Activated CD8-positive, alpha-beta T cell treated with anti-CD3 and anti-CD28 coated beads for 36 hours (primary cell): ENCODE results near the gene ACSF3. TPM values are rescaled to one million over a fixed set of nuclear protein-coding genes. Genes with fewer than 3 reads are reported as not detected.

ENCODE experiments used
- ATAC-seq: fragments of 200-7000 bp; cut with Tn5 transposase; one replicate; pipeline ENCODE4 v1.10.0; 2021; ENCODE audit warnings: mild to moderate bottlenecking, moderate library complexity
- CTCF ChIA-PET: fragments of 350-600 bp; sonication (Branson Sonifier 250); formaldehyde crosslinking; loops from one replicate; lab custom pipeline; 2021; ENCODE audit warnings: antibody characterized with exemption; lab: Charles Lee
- POLR2A ChIA-PET: fragments of 350-600 bp; sonication (Branson Sonifier 250); formaldehyde crosslinking; loops from one replicate; lab custom pipeline; 2021; ENCODE audit warnings: antibody characterized with exemption; lab: Charles Lee
- DNase-seq: peaks from one replicate; pipeline ENCODE4 v3.0.0-alpha.2; 2020
- H3K27ac Mint-ChIP-seq: one replicate; pipeline ENCODE4 v1.8.0; 2021; ENCODE audit warnings: mild to moderate bottlenecking, mixed read lengths
- H3K27me3 Mint-ChIP-seq: one replicate; pipeline ENCODE4 v1.8.0; 2021; ENCODE audit warnings: mixed read lengths
- H3K36me3 Mint-ChIP-seq: one replicate; pipeline ENCODE4 v1.8.0; 2021; ENCODE audit warnings: low read depth, mixed read lengths
- H3K4me1 Mint-ChIP-seq: one replicate; pipeline ENCODE4 v1.8.0; 2021; ENCODE audit warnings: low read depth, mixed read lengths
- H3K4me3 Mint-ChIP-seq: one replicate; pipeline ENCODE4 v1.8.0; 2021; ENCODE audit warnings: mild to moderate bottlenecking, moderate library complexity, mixed read lengths
- H3K9me3 Mint-ChIP-seq: one replicate; pipeline ENCODE4 v1.8.0; 2021; ENCODE audit warnings: mixed read lengths
- intact Hi-C: fragments of 100-400 bp; cut with micrococcal nuclease; formaldehyde crosslinking; loops from one replicate; pipeline ENCODE4 v1.10.0; 2022
- total RNA-seq, 2 experiments: library from RNA; stranded (reverse); gene quantifications; one replicate each; pipeline ENCODE4 v1.2.3, GENCODE V29; 2021
- TF ChIP-seq, protein P1 (sequence below): fragments of 200-600 bp; IDR thresholded peaks from one replicate; pipeline ENCODE4 v1.8.0; 2022; ENCODE audit warnings: antibody characterized with exemption, mild to moderate bottlenecking

The ACSF3 gene
- total RNA-seq, 2 experiments from 2014 or later, result 44.6 to 45.9 TPM

- Mint-ChIP-seq H3K4me1 (no peaks in the 10 kb centered on the region), H3K36me3 (no peaks in the 10 kb centered on the region), H3K27me3 (no peaks in the 10 kb centered on the region), H3K27ac (no peak overlapping the region), H3K4me3 (no peak overlapping the region), H3K9me3 (peaks cover 3% of the 10 kb centered on the region)
- DNase-seq (no peak), ATAC-seq (no peak)
- intact Hi-C loops, result no loop called here
- ChIA-PET CTCF (no interaction called here), POLR2A (no interaction called here)
- TF ChIP-seq, protein P1, sequence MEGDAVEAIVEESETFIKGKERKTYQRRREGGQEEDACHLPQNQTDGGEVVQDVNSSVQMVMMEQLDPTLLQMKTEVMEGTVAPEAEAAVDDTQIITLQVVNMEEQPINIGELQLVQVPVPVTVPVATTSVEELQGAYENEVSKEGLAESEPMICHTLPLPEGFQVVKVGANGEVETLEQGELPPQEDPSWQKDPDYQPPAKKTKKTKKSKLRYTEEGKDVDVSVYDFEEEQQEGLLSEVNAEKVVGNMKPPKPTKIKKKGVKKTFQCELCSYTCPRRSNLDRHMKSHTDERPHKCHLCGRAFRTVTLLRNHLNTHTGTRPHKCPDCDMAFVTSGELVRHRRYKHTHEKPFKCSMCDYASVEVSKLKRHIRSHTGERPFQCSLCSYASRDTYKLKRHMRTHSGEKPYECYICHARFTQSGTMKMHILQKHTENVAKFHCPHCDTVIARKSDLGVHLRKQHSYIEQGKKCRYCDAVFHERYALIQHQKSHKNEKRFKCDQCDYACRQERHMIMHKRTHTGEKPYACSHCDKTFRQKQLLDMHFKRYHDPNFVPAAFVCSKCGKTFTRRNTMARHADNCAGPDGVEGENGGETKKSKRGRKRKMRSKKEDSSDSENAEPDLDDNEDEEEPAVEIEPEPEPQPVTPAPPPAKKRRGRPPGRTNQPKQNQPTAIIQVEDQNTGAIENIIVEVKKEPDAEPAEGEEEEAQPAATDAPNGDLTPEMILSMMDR, result no peak
Observed at GRCh38 chr16:89049484-89050118, 44.1 kb upstream of the ACSF3 start.

DNA sequence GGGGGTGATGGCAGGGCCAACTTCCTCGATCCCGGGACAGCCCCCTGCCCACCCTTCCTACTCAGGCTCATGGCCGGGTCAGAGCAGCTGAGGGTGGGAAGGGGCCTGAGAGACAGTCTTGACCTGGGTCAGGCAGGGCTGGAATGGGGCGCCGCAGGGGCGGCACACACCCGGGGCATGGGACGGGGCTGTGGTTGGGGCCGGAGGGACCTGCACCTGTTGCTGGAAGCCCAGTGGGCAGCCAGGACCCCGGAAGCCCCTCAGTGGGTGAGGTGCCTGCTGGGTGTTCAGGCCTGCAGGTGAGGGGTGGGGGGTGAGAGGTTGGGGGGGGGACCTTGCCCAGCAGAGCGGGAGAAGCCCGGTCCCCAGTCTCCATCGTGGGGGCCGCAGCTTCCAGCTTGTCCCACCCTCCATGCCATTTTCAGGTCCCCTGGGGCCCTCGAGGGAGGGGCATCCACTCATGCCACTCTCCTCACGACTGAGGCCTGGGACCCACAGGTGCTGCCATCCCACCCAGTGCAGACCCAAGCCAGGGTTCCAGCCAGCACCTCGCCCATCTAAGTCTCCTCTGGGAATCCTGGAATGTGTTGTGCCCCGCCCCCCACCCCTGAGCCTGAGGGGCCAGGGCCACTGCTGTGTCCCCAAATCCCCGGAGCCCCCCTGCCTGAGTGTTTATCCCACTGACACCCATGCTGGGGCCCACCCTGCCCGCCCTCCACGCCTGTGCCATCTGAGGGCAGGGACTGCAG lies 43.4 kb upstream of the ACSF3 start:
- H3K27ac Mint-ChIP-seq, result no peak overlapping the region
- ATAC-seq, result no peak
- POLR2A ChIA-PET, result no interaction called here

DNA sequence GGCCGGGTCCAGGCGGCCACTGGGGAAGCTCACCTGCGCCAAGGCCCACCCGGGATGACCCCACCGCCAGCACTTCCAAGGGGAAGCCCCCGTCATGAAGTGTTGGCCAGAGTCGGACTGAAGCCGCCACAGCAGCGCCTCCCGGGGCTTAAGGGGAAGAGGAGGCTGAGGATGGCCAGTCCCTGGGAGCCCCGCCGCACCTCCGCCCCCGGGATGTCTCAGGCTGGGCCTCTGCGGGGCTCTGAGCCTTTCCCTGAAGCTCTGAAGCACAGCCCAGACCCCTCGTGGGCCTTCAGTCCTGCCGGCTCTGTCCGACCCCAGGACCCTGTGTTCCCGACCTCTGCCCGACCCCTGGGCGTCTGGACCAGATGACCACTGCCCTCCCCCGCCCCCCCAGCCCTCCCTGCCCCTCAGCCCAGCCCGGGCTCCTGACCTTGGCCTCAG lies 42.8 kb upstream of the ACSF3 start:
- H3K36me3 Mint-ChIP-seq, result no peaks in the 10 kb centered on the region
- no peak overlapping the region for H3K27ac Mint-ChIP-seq
- ATAC-seq, result no peak
- intact Hi-C loops, result no loop called here
- TF ChIP-seq, protein P1, result no peak
- ChIA-PET CTCF (no interaction called here), POLR2A (no interaction called here)
- no peak for DNase-seq
- no peak overlapping the region for H3K4me3 Mint-ChIP-seq
- no peaks in the 10 kb centered on the region for H3K27me3 Mint-ChIP-seq
- H3K4me1 Mint-ChIP-seq, result no peaks in the 10 kb centered on the region
- peaks cover 2% of the 10 kb centered on the region for H3K9me3 Mint-ChIP-seq

More for the DNA sequence above, 43.4 kb upstream of the ACSF3 start:
- DNase-seq, result no peak
- Mint-ChIP-seq H3K4me1 (no peaks in the 10 kb centered on the region), H3K4me3 (no peak overlapping the region), H3K27me3 (no peaks in the 10 kb centered on the region), H3K36me3 (no peaks in the 10 kb centered on the region), H3K9me3 (peaks cover 3% of the 10 kb centered on the region)
- CTCF ChIA-PET, result no interaction called here
- TF ChIP-seq, protein P1, result no peak
- intact Hi-C loops, result no loop called here

DNA sequence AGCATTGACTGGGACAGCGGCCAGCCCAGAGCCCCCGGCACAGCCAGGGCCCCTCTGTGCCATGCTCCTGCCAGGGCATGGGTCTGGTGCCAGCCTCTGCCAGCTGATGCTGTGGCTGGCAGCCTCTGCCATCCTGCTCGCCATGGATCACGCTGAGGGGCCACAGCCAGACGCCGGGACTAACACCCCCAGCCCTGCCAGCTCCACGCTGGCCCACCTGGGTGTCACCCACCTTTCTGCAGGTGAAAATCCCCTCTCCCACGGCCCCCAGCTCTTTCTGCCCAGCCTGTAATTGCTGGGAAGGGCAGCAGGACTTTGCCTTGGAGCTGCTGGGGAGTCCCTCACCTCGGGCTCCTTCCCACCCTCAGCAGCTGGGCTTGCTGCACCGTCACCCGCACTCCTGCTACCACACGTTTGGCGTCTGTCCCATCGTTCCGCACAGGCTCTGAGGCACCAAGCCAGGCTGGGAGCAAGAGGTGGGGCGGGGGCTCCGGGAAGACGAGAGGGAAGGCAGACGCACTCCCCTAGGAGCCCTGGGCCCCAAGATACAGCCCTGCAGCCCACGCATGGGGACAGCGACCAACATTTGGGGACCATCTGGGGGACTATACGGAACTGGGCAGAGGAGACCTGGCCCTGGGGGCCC lies 42.0 kb upstream of the ACSF3 start:
- TF ChIP-seq, protein P1, result no peak
- no peak overlapping the region for H3K4me3 Mint-ChIP-seq
- intact Hi-C loops, result no loop called here
- H3K9me3 Mint-ChIP-seq, result no peaks in the 10 kb centered on the region
- ATAC-seq (no peak), DNase-seq (no peak)
- H3K4me1 Mint-ChIP-seq, result no peaks in the 10 kb centered on the region
- ChIA-PET CTCF (no interaction called here), POLR2A (no interaction called here)
- H3K27me3 Mint-ChIP-seq, result no peaks in the 10 kb centered on the region
- H3K27ac Mint-ChIP-seq, result no peak overlapping the region
- H3K36me3 Mint-ChIP-seq, result no peaks in the 10 kb centered on the region
